WTC11 (cell line): Measurements from ENCODE around the gene HHIP. TPM values are rescaled to one million over a fixed set of nuclear protein-coding genes. Genes with fewer than 3 reads are reported as not detected.

Experiments used
- ATAC-seq: fragments of 200-7000 bp; cut with Tn5 transposase; 2 replicates; pipeline ENCODE4 v1.10.0; 2021; ENCODE audit warnings: mild to moderate bottlenecking, moderate library complexity
- CTCF ChIA-PET: fragments of 300-600 bp; sonication (Branson Sonifier 250); formaldehyde crosslinking; loops from one replicate; lab custom pipeline; 2021; ENCODE audit warnings: antibody characterized with exemption; lab: Charles Lee
- POLR2A ChIA-PET: fragments of 350-600 bp; sonication (Branson Sonifier 250); formaldehyde crosslinking; loops from one replicate; lab custom pipeline; 2021; ENCODE audit warnings: antibody characterized with exemption; lab: Charles Lee
- DNase-seq: peaks from one replicate; pipeline ENCODE4 v3.0.0; 2021; ENCODE audit warnings: low spot score
- H3K27ac Mint-ChIP-seq: 2 replicates; pipeline ENCODE4 v1.8.0; 2021; ENCODE audit warnings: mixed read lengths
- H3K27me3 Mint-ChIP-seq: 2 replicates; pipeline ENCODE4 v1.8.0; 2021; ENCODE audit warnings: low read depth, mild to moderate bottlenecking, moderate library complexity, mixed read lengths
- H3K36me3 Mint-ChIP-seq: 2 replicates; pipeline ENCODE4 v1.8.0; 2021; ENCODE audit warnings: mixed read lengths
- H3K4me1 Mint-ChIP-seq: 2 replicates; pipeline ENCODE4 v1.8.0; 2022; ENCODE audit warnings: mixed read lengths
- H3K4me3 Mint-ChIP-seq: 2 replicates; pipeline ENCODE4 v1.8.0; 2021; ENCODE audit warnings: mild to moderate bottlenecking, moderate library complexity, mixed read lengths
- H3K9me3 Mint-ChIP-seq: 2 replicates; pipeline ENCODE4 v1.8.0; 2021; ENCODE audit warnings: mixed read lengths
- ATF2 ChIP-seq: sonication (generic); formaldehyde crosslinking; IDR thresholded peaks from 2 replicates; pipeline ENCODE4 v1.8.1; 2022; ENCODE audit warnings: low read depth, missing genetic modification reagents, borderline replicate concordance
- ATF6 ChIP-seq: sonication (generic); formaldehyde crosslinking; IDR thresholded peaks from 2 replicates; pipeline ENCODE4 v1.8.1; 2023; ENCODE audit warnings: mild to moderate bottlenecking, missing genetic modification reagents
- ELF4 ChIP-seq: sonication (generic); formaldehyde crosslinking; IDR thresholded peaks from 2 replicates; pipeline ENCODE4 v1.8.1; 2022; ENCODE audit warnings: low read depth, mild to moderate bottlenecking, moderate library complexity, missing genetic modification reagents
- EMX1 ChIP-seq: fragments of 250-450 bp; sonication (Bioruptor Pico); IDR thresholded peaks from 2 replicates; pipeline ENCODE4 v1.8.0; 2021; ENCODE audit warnings: mild to moderate bottlenecking
- ETV6 ChIP-seq: sonication (generic); formaldehyde crosslinking; IDR thresholded peaks from 2 replicates; pipeline ENCODE4 v1.8.1; 2022; ENCODE audit warnings: mild to moderate bottlenecking, missing genetic modification reagents
- FOXK1 ChIP-seq: sonication (generic); formaldehyde crosslinking; IDR thresholded peaks from 2 replicates; pipeline ENCODE4 v1.8.0; 2022; ENCODE audit warnings: mild to moderate bottlenecking, moderate library complexity, missing genetic modification reagents
- GTF2I ChIP-seq: fragments of 250-450 bp; sonication (Bioruptor Pico); conservative IDR thresholded peaks from 2 replicates; pipeline ENCODE4 v1.4.0; 2021; ENCODE audit warnings: mild to moderate bottlenecking
- JAZF1 ChIP-seq: fragments of 250-450 bp; sonication (Bioruptor Pico); IDR thresholded peaks from 2 replicates; pipeline ENCODE4 v1.9.0; 2021; ENCODE audit warnings: moderate library complexity, mild to moderate bottlenecking, inconsistent platforms
- PREB ChIP-seq: sonication (generic); formaldehyde crosslinking; IDR thresholded peaks from 2 replicates; pipeline ENCODE4 v1.8.1; 2022; ENCODE audit warnings: mild to moderate bottlenecking, missing genetic modification reagents, moderate library complexity, borderline replicate concordance
- RORB ChIP-seq: fragments of 250-450 bp; sonication (Bioruptor Pico); IDR thresholded peaks from 2 replicates; pipeline ENCODE4 v1.9.0; 2021; ENCODE audit warnings: mild to moderate bottlenecking
- TEAD1 ChIP-seq: sonication (generic); formaldehyde crosslinking; IDR thresholded peaks from 2 replicates; pipeline ENCODE4 v1.8.0; 2022; ENCODE audit warnings: mild to moderate bottlenecking, missing genetic modification reagents
- TP53 ChIP-seq: sonication (generic); formaldehyde crosslinking; IDR thresholded peaks from 2 replicates; pipeline ENCODE4 v1.8.1; 2023; ENCODE audit warnings: mild to moderate bottlenecking, missing genetic modification reagents
- ZNF121 ChIP-seq: sonication (generic); formaldehyde crosslinking; IDR thresholded peaks from 2 replicates; pipeline ENCODE4 v1.8.0; 2023; ENCODE audit warnings: missing genetic modification reagents
- ZNF138 ChIP-seq: sonication (generic); formaldehyde crosslinking; conservative IDR thresholded peaks from 2 replicates; pipeline ENCODE4 v1.8.1; 2022; ENCODE audit warnings: mild to moderate bottlenecking, moderate library complexity, missing genetic modification reagents
- ZNF317 ChIP-seq: sonication (generic); formaldehyde crosslinking; IDR thresholded peaks from 2 replicates; pipeline ENCODE4 v1.8.1; 2023; ENCODE audit warnings: low read depth, mild to moderate bottlenecking, moderate library complexity, missing genetic modification reagents, borderline replicate concordance
- total RNA-seq: library from RNA; stranded (reverse); gene quantifications from 3 replicates; pipeline ENCODE4 v1.2.3, GENCODE V29; 2021
- TF ChIP-seq, protein P1 (sequence below): sonication (generic); formaldehyde crosslinking; IDR thresholded peaks from 2 replicates; pipeline ENCODE4 v1.8.0; 2023; ENCODE audit warnings: missing genetic modification reagents, mild to moderate bottlenecking, borderline replicate concordance
- TF ChIP-seq, protein P2 (sequence below): sonication (generic); formaldehyde crosslinking; IDR thresholded peaks from 2 replicates; pipeline ENCODE4 v1.8.0; 2022; ENCODE audit warnings: mild to moderate bottlenecking, missing genetic modification reagents
- TF ChIP-seq, protein P3 (sequence below): fragments of 250-450 bp; sonication (Bioruptor Pico); IDR thresholded peaks from 2 replicates; pipeline ENCODE4 v1.8.0; 2021; ENCODE audit warnings: mild to moderate bottlenecking
- TF ChIP-seq, protein P4 (sequence below): sonication (generic); formaldehyde crosslinking; IDR thresholded peaks from 2 replicates; pipeline ENCODE4 v1.8.0; 2023; ENCODE audit warnings: missing genetic modification reagents
- TF ChIP-seq, protein P5 (sequence below): fragments of 250-450 bp; sonication (Bioruptor Pico); IDR thresholded peaks from 2 replicates; pipeline ENCODE4 v1.9.0; 2021; ENCODE audit warnings: mild to moderate bottlenecking, borderline replicate concordance

HHIP gene
- total RNA-seq, 1 experiment from 2014 or later: 0.22 TPM

GRCh38 chr4:144656850-144657249 lies 10.9 kb downstream of the HHIP start (continued):
- TF ChIP-seq, protein P1, sequence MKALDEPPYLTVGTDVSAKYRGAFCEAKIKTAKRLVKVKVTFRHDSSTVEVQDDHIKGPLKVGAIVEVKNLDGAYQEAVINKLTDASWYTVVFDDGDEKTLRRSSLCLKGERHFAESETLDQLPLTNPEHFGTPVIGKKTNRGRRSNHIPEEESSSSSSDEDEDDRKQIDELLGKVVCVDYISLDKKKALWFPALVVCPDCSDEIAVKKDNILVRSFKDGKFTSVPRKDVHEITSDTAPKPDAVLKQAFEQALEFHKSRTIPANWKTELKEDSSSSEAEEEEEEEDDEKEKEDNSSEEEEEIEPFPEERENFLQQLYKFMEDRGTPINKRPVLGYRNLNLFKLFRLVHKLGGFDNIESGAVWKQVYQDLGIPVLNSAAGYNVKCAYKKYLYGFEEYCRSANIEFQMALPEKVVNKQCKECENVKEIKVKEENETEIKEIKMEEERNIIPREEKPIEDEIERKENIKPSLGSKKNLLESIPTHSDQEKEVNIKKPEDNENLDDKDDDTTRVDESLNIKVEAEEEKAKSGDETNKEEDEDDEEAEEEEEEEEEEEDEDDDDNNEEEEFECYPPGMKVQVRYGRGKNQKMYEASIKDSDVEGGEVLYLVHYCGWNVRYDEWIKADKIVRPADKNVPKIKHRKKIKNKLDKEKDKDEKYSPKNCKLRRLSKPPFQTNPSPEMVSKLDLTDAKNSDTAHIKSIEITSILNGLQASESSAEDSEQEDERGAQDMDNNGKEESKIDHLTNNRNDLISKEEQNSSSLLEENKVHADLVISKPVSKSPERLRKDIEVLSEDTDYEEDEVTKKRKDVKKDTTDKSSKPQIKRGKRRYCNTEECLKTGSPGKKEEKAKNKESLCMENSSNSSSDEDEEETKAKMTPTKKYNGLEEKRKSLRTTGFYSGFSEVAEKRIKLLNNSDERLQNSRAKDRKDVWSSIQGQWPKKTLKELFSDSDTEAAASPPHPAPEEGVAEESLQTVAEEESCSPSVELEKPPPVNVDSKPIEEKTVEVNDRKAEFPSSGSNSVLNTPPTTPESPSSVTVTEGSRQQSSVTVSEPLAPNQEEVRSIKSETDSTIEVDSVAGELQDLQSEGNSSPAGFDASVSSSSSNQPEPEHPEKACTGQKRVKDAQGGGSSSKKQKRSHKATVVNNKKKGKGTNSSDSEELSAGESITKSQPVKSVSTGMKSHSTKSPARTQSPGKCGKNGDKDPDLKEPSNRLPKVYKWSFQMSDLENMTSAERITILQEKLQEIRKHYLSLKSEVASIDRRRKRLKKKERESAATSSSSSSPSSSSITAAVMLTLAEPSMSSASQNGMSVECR: no peak
- TF ChIP-seq ELF4 (CRISPR knock-in tag) (no peak), ZNF317 (no peak), TP53 (CRISPR knock-in tag) (no peak), ZNF138 (CRISPR knock-in tag) (no peak), TEAD1 (CRISPR knock-in tag) (no peak)
- TF ChIP-seq, protein P2, sequence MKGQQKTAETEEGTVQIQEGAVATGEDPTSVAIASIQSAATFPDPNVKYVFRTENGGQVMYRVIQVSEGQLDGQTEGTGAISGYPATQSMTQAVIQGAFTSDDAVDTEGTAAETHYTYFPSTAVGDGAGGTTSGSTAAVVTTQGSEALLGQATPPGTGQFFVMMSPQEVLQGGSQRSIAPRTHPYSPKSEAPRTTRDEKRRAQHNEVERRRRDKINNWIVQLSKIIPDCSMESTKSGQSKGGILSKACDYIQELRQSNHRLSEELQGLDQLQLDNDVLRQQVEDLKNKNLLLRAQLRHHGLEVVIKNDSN: no peak
- TF ChIP-seq, protein P3, sequence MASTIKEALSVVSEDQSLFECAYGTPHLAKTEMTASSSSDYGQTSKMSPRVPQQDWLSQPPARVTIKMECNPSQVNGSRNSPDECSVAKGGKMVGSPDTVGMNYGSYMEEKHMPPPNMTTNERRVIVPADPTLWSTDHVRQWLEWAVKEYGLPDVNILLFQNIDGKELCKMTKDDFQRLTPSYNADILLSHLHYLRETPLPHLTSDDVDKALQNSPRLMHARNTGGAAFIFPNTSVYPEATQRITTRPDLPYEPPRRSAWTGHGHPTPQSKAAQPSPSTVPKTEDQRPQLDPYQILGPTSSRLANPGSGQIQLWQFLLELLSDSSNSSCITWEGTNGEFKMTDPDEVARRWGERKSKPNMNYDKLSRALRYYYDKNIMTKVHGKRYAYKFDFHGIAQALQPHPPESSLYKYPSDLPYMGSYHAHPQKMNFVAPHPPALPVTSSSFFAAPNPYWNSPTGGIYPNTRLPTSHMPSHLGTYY (CRISPR knock-in tag): no peak
- TF ChIP-seq, protein P4, sequence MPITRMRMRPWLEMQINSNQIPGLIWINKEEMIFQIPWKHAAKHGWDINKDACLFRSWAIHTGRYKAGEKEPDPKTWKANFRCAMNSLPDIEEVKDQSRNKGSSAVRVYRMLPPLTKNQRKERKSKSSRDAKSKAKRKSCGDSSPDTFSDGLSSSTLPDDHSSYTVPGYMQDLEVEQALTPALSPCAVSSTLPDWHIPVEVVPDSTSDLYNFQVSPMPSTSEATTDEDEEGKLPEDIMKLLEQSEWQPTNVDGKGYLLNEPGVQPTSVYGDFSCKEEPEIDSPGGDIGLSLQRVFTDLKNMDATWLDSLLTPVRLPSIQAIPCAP: no peak

- H3K9me3 Mint-ChIP-seq: no peaks in the 10 kb centered on the region
- TF ChIP-seq EMX1: no peak
- TF ChIP-seq GTF2I (CRISPR knock-in tag): no peak
- no peak for TF ChIP-seq RORB
- no peak for TF ChIP-seq JAZF1 (CRISPR knock-in tag)
- TF ChIP-seq ATF2 (CRISPR knock-in tag): no peak
- TF ChIP-seq, protein P5, sequence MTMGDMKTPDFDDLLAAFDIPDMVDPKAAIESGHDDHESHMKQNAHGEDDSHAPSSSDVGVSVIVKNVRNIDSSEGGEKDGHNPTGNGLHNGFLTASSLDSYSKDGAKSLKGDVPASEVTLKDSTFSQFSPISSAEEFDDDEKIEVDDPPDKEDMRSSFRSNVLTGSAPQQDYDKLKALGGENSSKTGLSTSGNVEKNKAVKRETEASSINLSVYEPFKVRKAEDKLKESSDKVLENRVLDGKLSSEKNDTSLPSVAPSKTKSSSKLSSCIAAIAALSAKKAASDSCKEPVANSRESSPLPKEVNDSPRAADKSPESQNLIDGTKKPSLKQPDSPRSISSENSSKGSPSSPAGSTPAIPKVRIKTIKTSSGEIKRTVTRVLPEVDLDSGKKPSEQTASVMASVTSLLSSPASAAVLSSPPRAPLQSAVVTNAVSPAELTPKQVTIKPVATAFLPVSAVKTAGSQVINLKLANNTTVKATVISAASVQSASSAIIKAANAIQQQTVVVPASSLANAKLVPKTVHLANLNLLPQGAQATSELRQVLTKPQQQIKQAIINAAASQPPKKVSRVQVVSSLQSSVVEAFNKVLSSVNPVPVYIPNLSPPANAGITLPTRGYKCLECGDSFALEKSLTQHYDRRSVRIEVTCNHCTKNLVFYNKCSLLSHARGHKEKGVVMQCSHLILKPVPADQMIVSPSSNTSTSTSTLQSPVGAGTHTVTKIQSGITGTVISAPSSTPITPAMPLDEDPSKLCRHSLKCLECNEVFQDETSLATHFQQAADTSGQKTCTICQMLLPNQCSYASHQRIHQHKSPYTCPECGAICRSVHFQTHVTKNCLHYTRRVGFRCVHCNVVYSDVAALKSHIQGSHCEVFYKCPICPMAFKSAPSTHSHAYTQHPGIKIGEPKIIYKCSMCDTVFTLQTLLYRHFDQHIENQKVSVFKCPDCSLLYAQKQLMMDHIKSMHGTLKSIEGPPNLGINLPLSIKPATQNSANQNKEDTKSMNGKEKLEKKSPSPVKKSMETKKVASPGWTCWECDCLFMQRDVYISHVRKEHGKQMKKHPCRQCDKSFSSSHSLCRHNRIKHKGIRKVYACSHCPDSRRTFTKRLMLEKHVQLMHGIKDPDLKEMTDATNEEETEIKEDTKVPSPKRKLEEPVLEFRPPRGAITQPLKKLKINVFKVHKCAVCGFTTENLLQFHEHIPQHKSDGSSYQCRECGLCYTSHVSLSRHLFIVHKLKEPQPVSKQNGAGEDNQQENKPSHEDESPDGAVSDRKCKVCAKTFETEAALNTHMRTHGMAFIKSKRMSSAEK (CRISPR knock-in tag): no peak
- no peak for TF ChIP-seq ZNF121
- TF ChIP-seq FOXK1 (CRISPR knock-in tag): no peak
- no peak for TF ChIP-seq ATF6 (CRISPR knock-in tag)
- no peak for TF ChIP-seq ETV6 (CRISPR knock-in tag)
- TF ChIP-seq PREB: no peak
- peaks cover 10% of the 10 kb centered on the region for H3K4me1 Mint-ChIP-seq
- POLR2A ChIA-PET: no interaction called here
- no peak for DNase-seq
- no peak overlapping the region for H3K27ac Mint-ChIP-seq
- no peak overlapping the region for H3K4me3 Mint-ChIP-seq
- no peaks in the 10 kb centered on the region for H3K36me3 Mint-ChIP-seq
- CTCF ChIA-PET: no interaction called here
- peaks cover 5% of the 10 kb centered on the region for H3K27me3 Mint-ChIP-seq
- no peak for ATAC-seq
Measured at GRCh38 chr4:144658015-144658567, 12.1 kb downstream of the HHIP start.
